T-cell (primary cell): Measurements from ENCODE around the gene RGS17. TPM values are rescaled to one million over a fixed set of nuclear protein-coding genes. Genes with fewer than 3 reads are reported as not detected.

Experiments
- ATAC-seq, 4 experiments: fragments of 200-7000 bp in 3 of 4; fragments of 150-1000 bp in 1 of 4; cut with Tn5 transposase; replicated peaks in 1 of 4; 1 replicate in 3 of 4; 2 replicates in 1 of 4; pipeline ENCODE4 v1.10.0; 2021; ENCODE audit warnings: moderate library complexity in 3 of 4, mild to moderate bottlenecking in 2 of 4, moderate number of reproducible peaks in 1 of 4
- CTCF ChIA-PET, 2 donors: fragments of 300-600 bp; sonication (Branson Sonifier 250); formaldehyde crosslinking; loops; one replicate each; lab custom pipeline; 2022; ENCODE audit warnings: antibody characterized with exemption in 2 of 2; lab: Charles Lee
- POLR2A ChIA-PET, 2 donors: fragments of 300-600 bp; sonication (Branson Sonifier 250); formaldehyde crosslinking; loops; one replicate each; lab custom pipeline; 2022; ENCODE audit warnings: antibody characterized with exemption in 2 of 2; lab: Charles Lee
- DNase-seq, 35 experiments: peaks; one replicate each; pipeline versions ENCODE4 v3.0.0 to v3.0.0-alpha.2; 2013 to 2023
- H3K27ac ChIP-seq: one replicate; pipeline ENCODE4 v1.5.1; 2013; ENCODE audit warnings: low read length
- H3K27me3 ChIP-seq, 2 experiments: replicated peaks in 1 of 2; 1 replicate in 1 of 2; 2 replicates in 1 of 2; pipeline versions ENCODE4 v1.6.1 to v1.7.0; 2013; ENCODE audit warnings: low read length in 1 of 2, mixed read lengths in 1 of 2; ENCODE audit not compliant: control insufficient read depth in 2 of 2, insufficient read depth in 2 of 2; ENCODE audit errors: extremely low read depth in 1 of 2
- H3K36me3 ChIP-seq, 2 donors: 1 replicate in 1 of 2; 2 replicates in 1 of 2; pipeline versions ENCODE4 v1.6.1 to v1.7.0; 2013; ENCODE audit warnings: low read length in 1 of 2; ENCODE audit not compliant: control insufficient read depth in 2 of 2, insufficient read depth in 1 of 2; ENCODE audit errors: extremely low read depth in 1 of 2
- H3K4me1 ChIP-seq, 2 experiments: 1 replicate in 1 of 2; 2 replicates in 1 of 2; pipeline versions ENCODE4 v1.6.1 to v1.7.0; 2013; ENCODE audit warnings: low read length in 2 of 2, mixed read lengths in 1 of 2; ENCODE audit not compliant: insufficient read depth in 2 of 2, control insufficient read depth in 1 of 2; ENCODE audit errors: extremely low read depth in 1 of 2
- H3K4me3 ChIP-seq, 2 donors: 1 replicate in 1 of 2; 2 replicates in 1 of 2; pipeline versions ENCODE4 v1.5.1 to v1.7.0; 2013; ENCODE audit warnings: mild to moderate bottlenecking in 2 of 2, low read length in 1 of 2, moderate library complexity in 1 of 2; ENCODE audit not compliant: control insufficient read depth in 1 of 2; ENCODE audit errors: extremely low read depth in 1 of 2
- H3K9me3 ChIP-seq: 2 replicates; pipeline ENCODE4 v1.7.0; 2013
- H3K27ac Mint-ChIP-seq, 2 donors: one replicate each; pipeline ENCODE4 v1.8.0; 2020 to 2021; ENCODE audit warnings: mild to moderate bottlenecking in 2 of 2, mixed read lengths in 2 of 2
- H3K27me3 Mint-ChIP-seq, 2 donors: one replicate each; pipeline ENCODE4 v1.8.0; 2021 to 2022; ENCODE audit warnings: mixed read lengths in 2 of 2
- H3K36me3 Mint-ChIP-seq: one replicate; pipeline ENCODE4 v1.8.0; 2021; ENCODE audit warnings: mixed read lengths
- H3K4me1 Mint-ChIP-seq, 3 donors: one replicate each; pipeline ENCODE4 v1.8.0; 2020 to 2022; ENCODE audit warnings: mixed read lengths in 3 of 3, mild to moderate bottlenecking in 1 of 3
- H3K4me3 Mint-ChIP-seq, 3 donors: one replicate each; pipeline ENCODE4 v1.8.0; 2020 to 2022; ENCODE audit warnings: mild to moderate bottlenecking in 3 of 3, mixed read lengths in 3 of 3, moderate library complexity in 3 of 3
- H3K9me3 Mint-ChIP-seq, 3 donors: one replicate each; pipeline ENCODE4 v1.8.0; 2020 to 2022; ENCODE audit warnings: mixed read lengths in 3 of 3
- WGBS: methylation state at CpG from one replicate; pipeline ENCODE4 v1.1.5; 2013; ENCODE audit warnings: missing lambda C conversion rate; ENCODE audit not compliant: insufficient coverage; 5-methylcytosine and 5-hydroxymethylcytosine counted together
- total RNA-seq, 35 experiments: library from RNA in 6 of 35; stranded (reverse) in 6 of 35; fragments of 120-200 nt in 1 of 35; gene quantifications; one replicate each; pipeline versions ENCODE4 v1.2.1 to v1.2.4 and lab custom pipeline; 2013 to 2026

RGS17 gene
- total RNA-seq, 5 donors from 2014 or later (not counting 1 experiment from before 2014, with no cell fraction given): 0.09 to 0.30 TPM; not detected in 3

- Mint-ChIP-seq H3K4me3 (no peak overlapping the region), H3K27me3 (peaks cover 0 to 21% of the 10 kb centered on the region in 2 donors), H3K9me3 (no peaks in the 10 kb centered on the region), H3K4me1 (no peaks in the 10 kb centered on the region), H3K36me3 (no peaks in the 10 kb centered on the region), H3K27ac (no peak overlapping the region)
- ChIA-PET CTCF (no interaction called here), POLR2A (no interaction called here)
- no peak overlapping the region for H3K4me3 ChIP-seq
- ATAC-seq (no peak), DNase-seq (no peak)
- H3K27me3 ChIP-seq: no peaks in the 10 kb centered on the region
- no CpG with 5 or more reads among the region's 4 CpGs for WGBS
- no peak overlapping the region for H3K27ac ChIP-seq
- H3K4me1 ChIP-seq: no peaks in the 10 kb centered on the region
- no peaks in the 10 kb centered on the region for H3K36me3 ChIP-seq
- H3K9me3 ChIP-seq: no peaks in the 10 kb centered on the region
Observed at GRCh38 chr6:153162172-153162571, 31.1 kb upstream of the RGS17 start.

- Mint-ChIP-seq H3K9me3 (no peaks in the 10 kb centered on the region), H3K27me3 (peaks cover 0 to 21% of the 10 kb centered on the region in 2 donors), H3K27ac (no peak overlapping the region), H3K4me1 (no peaks in the 10 kb centered on the region), H3K4me3 (no peak overlapping the region), H3K36me3 (no peaks in the 10 kb centered on the region)
- Histone ChIP-seq H3K4me3 (no peak overlapping the region), H3K4me1 (no peaks in the 10 kb centered on the region), H3K27me3 (no peaks in the 10 kb centered on the region), H3K27ac (no peak overlapping the region), H3K36me3 (no peaks in the 10 kb centered on the region), H3K9me3 (no peaks in the 10 kb centered on the region)
- CTCF ChIA-PET: no interaction called here
- no peak for DNase-seq
- ATAC-seq: no peak
- POLR2A ChIA-PET: no interaction called here
- 88% methylated on average over 2 of the region's 2 CpGs for WGBS
Observed at GRCh38 chr6:153160221-153160620, 29.1 kb upstream of the RGS17 start.

- H3K27me3 Mint-ChIP-seq: peaks cover 0 to 2% of the 10 kb centered on the region in 2 donors
- ATAC-seq: no peak
- ChIA-PET POLR2A (no interaction called here), CTCF (no interaction called here)
- H3K27me3 ChIP-seq: peaks cover 0 to 9% of the 10 kb centered on the region in 2 experiments
- 91% methylated on average over 18 of the region's 21 CpGs for WGBS
- no peaks in the 10 kb centered on the region for H3K9me3 Mint-ChIP-seq
- no peak overlapping the region for H3K27ac ChIP-seq
- H3K4me3 ChIP-seq: no peak overlapping the region
- H3K36me3 ChIP-seq: no peaks in the 10 kb centered on the region
- no peaks in the 10 kb centered on the region for H3K4me1 Mint-ChIP-seq
- H3K4me1 ChIP-seq: no peaks in the 10 kb centered on the region
- no peak overlapping the region for H3K4me3 Mint-ChIP-seq
- no peak for DNase-seq
- H3K9me3 ChIP-seq: no peaks in the 10 kb centered on the region
- H3K27ac Mint-ChIP-seq: no peak overlapping the region
- H3K36me3 Mint-ChIP-seq: no peaks in the 10 kb centered on the region
Observed at GRCh38 chr6:153150752-153151440, 19.8 kb upstream of the RGS17 start.

GRCh38 chr6:153150371-153150751 lies 19.3 kb upstream of the RGS17 start:
- H3K9me3 Mint-ChIP-seq: no peaks in the 10 kb centered on the region
- no peak overlapping the region for H3K27ac Mint-ChIP-seq
- no peaks in the 10 kb centered on the region for H3K36me3 Mint-ChIP-seq
- Histone ChIP-seq H3K4me1 (no peaks in the 10 kb centered on the region), H3K27ac (no peak overlapping the region), H3K27me3 (peaks cover 0 to 13% of the 10 kb centered on the region in 2 experiments), H3K9me3 (no peaks in the 10 kb centered on the region), H3K36me3 (no peaks in the 10 kb centered on the region), H3K4me3 (no peak overlapping the region)
- ChIA-PET CTCF (no interaction called here), POLR2A (no interaction called here)
- H3K27me3 Mint-ChIP-seq: peaks cover 0 to 2% of the 10 kb centered on the region in 2 donors
- DNase-seq (no peak), ATAC-seq (no peak)
- no peaks in the 10 kb centered on the region for H3K4me1 Mint-ChIP-seq
- WGBS: 86% methylated on average over 8 of the region's 11 CpGs
- H3K4me3 Mint-ChIP-seq: no peak overlapping the region

- peaks cover 0 to 3% (median 0%) of the 10 kb centered on the region in 3 donors for H3K9me3 Mint-ChIP-seq
- H3K4me3 Mint-ChIP-seq: no peak overlapping the region
- ATAC-seq (no peak), DNase-seq (no peak)
- peaks cover 0 to 2% of the 10 kb centered on the region in 2 donors for H3K27me3 Mint-ChIP-seq
- POLR2A ChIA-PET: no interaction called here
- peaks cover 0 to 13% of the 10 kb centered on the region in 2 experiments for H3K27me3 ChIP-seq
- H3K9me3 ChIP-seq: no peaks in the 10 kb centered on the region
- H3K27ac ChIP-seq: no peak overlapping the region
- no peaks in the 10 kb centered on the region for H3K4me1 ChIP-seq
- H3K36me3 ChIP-seq: no peaks in the 10 kb centered on the region
- no peaks in the 10 kb centered on the region for H3K36me3 Mint-ChIP-seq
- H3K4me3 ChIP-seq: no peak overlapping the region
- no peak overlapping the region for H3K27ac Mint-ChIP-seq
- WGBS: 64% methylated on average over 3 of the region's 6 CpGs
- H3K4me1 Mint-ChIP-seq: no peaks in the 10 kb centered on the region
- CTCF ChIA-PET: no interaction called here
Observed at GRCh38 chr6:153149891-153150290, 18.8 kb upstream of the RGS17 start.

- Histone ChIP-seq H3K9me3 (no peaks in the 10 kb centered on the region), H3K27me3 (peaks cover 0 to 13% of the 10 kb centered on the region in 2 experiments), H3K36me3 (no peaks in the 10 kb centered on the region), H3K27ac (no peak overlapping the region), H3K4me3 (no peak overlapping the region), H3K4me1 (no peaks in the 10 kb centered on the region)
- Mint-ChIP-seq H3K4me3 (no peak overlapping the region), H3K36me3 (no peaks in the 10 kb centered on the region), H3K9me3 (peaks cover 0 to 4% (median 0%) of the 10 kb centered on the region in 3 donors), H3K27ac (no peak overlapping the region), H3K27me3 (peaks cover 0 to 2% of the 10 kb centered on the region in 2 donors), H3K4me1 (no peaks in the 10 kb centered on the region)
- POLR2A ChIA-PET: no interaction called here
- CTCF ChIA-PET: no interaction called here
- DNase-seq: no peak
- no peak for ATAC-seq
Observed at GRCh38 chr6:153146413-153146812, 15.3 kb upstream of the RGS17 start.
